HG03196 (cell line): Measurements from ENCODE around the gene IFNL1.
"Not testable (repeated sequence)": the region's sequence is repeated elsewhere in the genome, so short reads cannot be mapped to it uniquely, and the experiment has no call there.

Experiments
- ATAC-seq: cut with Tn5 transposase; IDR thresholded peaks from one replicate; pipeline ENCODE4 v1.9.1; 2021; ENCODE audit not compliant: unreplicated experiment

IFNL1 gene

GRCh38 chr19:39296055-39296645 lies at the start of gene IFNL1:
IFNL1 (plus strand) TSS chr19:39296407; CDS start chr19:39296422, 15 bp downstream.
- no peak for ATAC-seq

GRCh38 chr19:39246951-39247669 lies 49.1 kb upstream of the IFNL1 start:
- ATAC-seq: no peak

GRCh38 chr19:39247701-39248664 lies 48.2 kb upstream of the IFNL1 start:
- no peak for ATAC-seq

GRCh38 chr19:39248806-39249205 lies 47.4 kb upstream of the IFNL1 start, which contains the start of gene IFNL4:
IFNL4 (minus strand) TSS chr19:39248856.
- no peak for ATAC-seq

GRCh38 chr19:39251081-39251480 lies 45.1 kb upstream of the IFNL1 start:
- no peak for ATAC-seq

- no peak for ATAC-seq
These were observed 44.4 kb upstream of the IFNL1 start for GRCh38 chr19:39251846-39252245.

GRCh38 chr19:39252458-39252857 lies 43.7 kb upstream of the IFNL1 start:
- ATAC-seq: no peak

- no peak for ATAC-seq
These were observed 42.6 kb upstream of the IFNL1 start for GRCh38 chr19:39253374-39254149.

GRCh38 chr19:39254531-39255345 lies 41.5 kb upstream of the IFNL1 start:
- ATAC-seq: no peak

GRCh38 chr19:39257227-39257626 lies 39.0 kb upstream of the IFNL1 start:
- no peak for ATAC-seq

- no peak for ATAC-seq
These were observed 34.5 kb upstream of the IFNL1 start for GRCh38 chr19:39261704-39262103.

- ATAC-seq: no peak
These were observed 33.7 kb upstream of the IFNL1 start for GRCh38 chr19:39262496-39262895.

- no peak for ATAC-seq
These were observed 32.3 kb upstream of the IFNL1 start for GRCh38 chr19:39263912-39264305.

GRCh38 chr19:39264306-39265290 lies 31.6 kb upstream of the IFNL1 start:
- no peak for ATAC-seq

GRCh38 chr19:39265321-39265916 lies 30.8 kb upstream of the IFNL1 start:
- no peak for ATAC-seq

- not testable (repeated sequence) for ATAC-seq
These were observed 28.1 kb upstream of the IFNL1 start, which contains the start of gene IFNL2 for GRCh38 chr19:39268085-39268484. IFNL2 (plus strand) TSS chr19:39268396; CDS start chr19:39268569, 173 bp downstream.

GRCh38 chr19:39268531-39269223 lies 27.5 kb upstream of the IFNL1 start:
- not testable (repeated sequence) for ATAC-seq

GRCh38 chr19:39269369-39269768 lies 26.8 kb upstream of the IFNL1 start:
- not testable (repeated sequence) for ATAC-seq
